H1 (cell line): ENCODE data around the gene ZDHHC8. TPM values are rescaled to one million over a fixed set of nuclear protein-coding genes. Genes with fewer than 3 reads are reported as not detected.

Experiments used
- CTCF ChIA-PET: fragments of 300-600 bp; sonication (Branson Sonifier 250); formaldehyde crosslinking; loops from one replicate; lab custom pipeline; 2021; ENCODE audit not compliant: partially characterized antibody; lab: Charles Lee
- POLR2A ChIA-PET: fragments of 300-600 bp; sonication (Branson Sonifier 250); formaldehyde crosslinking; loops from one replicate; lab custom pipeline; 2021; ENCODE audit warnings: inconsistent platforms; ENCODE audit not compliant: partially characterized antibody; lab: Charles Lee
- DNase-seq, 2 experiments: peaks; one replicate each; pipeline versions ENCODE4 v3.0.0 to v3.0.0-alpha.2; 2010 to 2022; ENCODE audit warnings: low spot score in 2 of 2, low read depth in 1 of 2, mixed read lengths in 1 of 2
- FAIRE-seq: peaks from 2 replicates; lab custom pipeline; 2011; peaks lifted over from hg19 to GRCh38; lab: Jason Lieb, UNC
- H2AFZ ChIP-seq: 2 replicates; pipeline ENCODE4 v1.8.1; 2012; ENCODE audit warnings: low read length, inconsistent platforms
- H2AK5ac ChIP-seq: 2 replicates; pipeline ENCODE4 v1.6.1; 2013; ENCODE audit warnings: low read depth, low read length
- H2BK120ac ChIP-seq: replicated peaks from 2 replicates; pipeline ENCODE3; 2013; ENCODE audit warnings: low read depth, low read length, inconsistent platforms
- H2BK12ac ChIP-seq: 2 replicates; pipeline ENCODE4 v1.6.1; 2013; ENCODE audit warnings: low read depth, low read length
- H2BK15ac ChIP-seq: 2 replicates; pipeline ENCODE4 v1.6.1; 2013; ENCODE audit warnings: low read length
- H2BK20ac ChIP-seq: 2 replicates; pipeline ENCODE4 v1.6.1; 2013; ENCODE audit warnings: low read length
- H2BK5ac ChIP-seq: 2 replicates; pipeline ENCODE4 v1.6.1; 2013; ENCODE audit warnings: low read depth, low read length
- H3K14ac ChIP-seq: 2 replicates; pipeline ENCODE4 v1.6.1; 2013; ENCODE audit warnings: inconsistent platforms; ENCODE audit not compliant: insufficient read length
- H3K18ac ChIP-seq: 2 replicates; pipeline ENCODE4 v1.6.1; 2013; ENCODE audit warnings: low read length; ENCODE audit errors: extremely low read depth
- H3K23ac ChIP-seq: 2 replicates; pipeline ENCODE4 v1.6.1; 2013; ENCODE audit warnings: inconsistent platforms; ENCODE audit not compliant: insufficient read length
- H3K23me2 ChIP-seq: 2 replicates; pipeline ENCODE4 v1.6.1; 2013; ENCODE audit warnings: low read depth, low read length
- H3K27ac ChIP-seq: 2 replicates; pipeline ENCODE4 v1.6.1; 2011; ENCODE audit warnings: low read depth, low read length, inconsistent platforms
- H3K27me3 ChIP-seq, 4 experiments: replicated peaks in 1 of 4; 1 replicate in 1 of 4; 2 replicates in 3 of 4; pipeline versions ENCODE4 v1.6.1 to v1.8.1; 2011 to 2013; ENCODE audit warnings: low read length in 3 of 4, mild to moderate bottlenecking in 3 of 4, inconsistent platforms in 2 of 4, mixed read lengths in 2 of 4, moderate library complexity in 1 of 4; ENCODE audit not compliant: control insufficient read depth in 3 of 4, insufficient read depth in 3 of 4; ENCODE audit errors: extremely low read depth in 1 of 4
- H3K36me3 ChIP-seq, 4 experiments: 2 replicates each; pipeline versions ENCODE4 v1.6.1 to v1.8.1; 2011 to 2013; ENCODE audit warnings: mild to moderate bottlenecking in 4 of 4, low read length in 3 of 4, moderate library complexity in 2 of 4, control low read depth in 1 of 4, inconsistent platforms in 1 of 4; ENCODE audit not compliant: insufficient read depth in 4 of 4, control insufficient read depth in 2 of 4
- H3K4ac ChIP-seq: replicated peaks from 2 replicates; pipeline ENCODE3; 2013; ENCODE audit warnings: low read length, low read depth, mixed read lengths, inconsistent platforms; ENCODE audit not compliant: insufficient read length
- H3K4me1 ChIP-seq, 4 experiments: replicated peaks in 1 of 4; 1 replicate in 1 of 4; 2 replicates in 3 of 4; pipeline versions ENCODE4 v1.6.1 to v1.8.1; 2011 to 2013; ENCODE audit warnings: low read length in 3 of 4, inconsistent platforms in 2 of 4, mixed read lengths in 1 of 4; ENCODE audit not compliant: insufficient read depth in 4 of 4, control insufficient read depth in 3 of 4
- H3K4me2 ChIP-seq, 2 experiments: 2 replicates each; pipeline versions ENCODE4 v1.6.1 to v1.8.1; 2011 to 2013; ENCODE audit warnings: low read depth in 2 of 2, low read length in 2 of 2, control low read depth in 1 of 2, inconsistent platforms in 1 of 2, mild to moderate bottlenecking in 1 of 2; ENCODE audit not compliant: insufficient read depth in 1 of 2
- H3K4me3 ChIP-seq, 4 experiments: fragments of 200-600, 300-600 bp in 1 of 4; sonication (generic), shearing (Covaris generic), sonication (Bioruptor Twin) in 1 of 4; 2 replicates each; pipeline versions ENCODE4 v1.5.1 to v1.8.1; 2011 to 2016; ENCODE audit warnings: low read length in 4 of 4, low read depth in 3 of 4, control low read depth in 2 of 4, inconsistent platforms in 2 of 4, mild to moderate bottlenecking in 2 of 4, mixed read lengths in 1 of 4, moderate library complexity in 1 of 4; ENCODE audit not compliant: insufficient read depth in 2 of 4; ENCODE audit errors: extremely low read depth in 1 of 4
- H3K56ac ChIP-seq: replicated peaks from 2 replicates; pipeline ENCODE3; 2013; ENCODE audit warnings: low read depth, mild to moderate bottlenecking, mixed read lengths, low read length, inconsistent platforms; ENCODE audit not compliant: insufficient read length
- H3K79me1 ChIP-seq: 2 replicates; pipeline ENCODE4 v1.6.1; 2013; ENCODE audit warnings: low read depth, low read length, control low read depth
- H3K79me2 ChIP-seq, 2 experiments: 2 replicates each; pipeline versions ENCODE4 v1.6.1 to v1.8.1; 2012 to 2013; ENCODE audit warnings: low read length in 2 of 2, mild to moderate bottlenecking in 2 of 2, inconsistent platforms in 1 of 2; ENCODE audit not compliant: insufficient read depth in 2 of 2, control insufficient read depth in 1 of 2
- H3K9ac ChIP-seq, 4 experiments: replicated peaks in 1 of 4; 1 replicate in 1 of 4; 2 replicates in 3 of 4; pipeline versions ENCODE4 v1.6.1 to v1.8.1; 2011 to 2013; ENCODE audit warnings: low read depth in 3 of 4, low read length in 3 of 4, control low read depth in 2 of 4, mild to moderate bottlenecking in 2 of 4, moderate library complexity in 2 of 4, inconsistent platforms in 1 of 4; ENCODE audit errors: extremely low read depth in 1 of 4
- H3K9me3 ChIP-seq, 2 experiments: 2 replicates each; pipeline versions ENCODE4 v1.6.1 to v1.8.1; 2012 to 2013; ENCODE audit warnings: mild to moderate bottlenecking in 2 of 2, moderate library complexity in 2 of 2, control low read depth in 1 of 2, inconsistent platforms in 1 of 2, low read depth in 1 of 2, low read length in 1 of 2, mixed read lengths in 1 of 2; ENCODE audit not compliant: insufficient read depth in 2 of 2
- H4K20me1 ChIP-seq, 2 experiments: replicated peaks in 1 of 2; 2 replicates each; pipeline versions ENCODE3 to v1.8.1; 2011 to 2013; ENCODE audit warnings: inconsistent platforms in 2 of 2, low read length in 2 of 2, mild to moderate bottlenecking in 1 of 2; ENCODE audit not compliant: insufficient read depth in 2 of 2, control insufficient read depth in 1 of 2
- H4K5ac ChIP-seq: 2 replicates; pipeline ENCODE4 v1.6.1; 2013; ENCODE audit warnings: low read length, low read depth, mixed read lengths, inconsistent platforms; ENCODE audit not compliant: insufficient read length
- H4K8ac ChIP-seq: 2 replicates; pipeline ENCODE4 v1.8.0; 2013; ENCODE audit warnings: mild to moderate bottlenecking, moderate library complexity, low read length, inconsistent platforms; ENCODE audit not compliant: insufficient read depth; ENCODE audit errors: extremely low read depth
- H4K91ac ChIP-seq: replicated peaks from 2 replicates; pipeline ENCODE3; 2013; ENCODE audit warnings: low read length, mixed read lengths, inconsistent platforms; ENCODE audit not compliant: insufficient read length
- E2F6 ChIP-seq: IDR thresholded peaks from 2 replicates; pipeline ENCODE4 v1.6.1; 2012; ENCODE audit warnings: inconsistent platforms
- JUND ChIP-seq: IDR thresholded peaks from 2 replicates; pipeline ENCODE4 v1.6.1; 2011; ENCODE audit warnings: mild to moderate bottlenecking, improper control_type of control experiment, low read length
- PHF8 ChIP-seq: fragments of 200-600 bp; sonication (generic); conservative IDR thresholded peaks from 2 replicates; pipeline ENCODE4 v1.7.1; 2012; ENCODE audit warnings: low read depth, mild to moderate bottlenecking, inconsistent platforms, low read length, moderate library complexity
- RNF2 ChIP-seq: fragments of 200-900, 300-1000 bp; sonication (generic); IDR thresholded peaks from 2 replicates; pipeline ENCODE4 v1.7.1; 2016; ENCODE audit warnings: borderline replicate concordance, low read depth, mild to moderate bottlenecking, antibody characterized with exemption, low read length; ENCODE audit not compliant: poor library complexity, severe bottlenecking; ENCODE audit errors: missing control alignments
- SIN3A ChIP-seq, 2 experiments: IDR thresholded peaks in 1 of 2; conservative IDR thresholded peaks in 1 of 2; 2 replicates each; pipeline ENCODE4 v1.6.1; 2011 to 2012; ENCODE audit warnings: low read length in 2 of 2, improper control_type of control experiment in 1 of 2, low read depth in 1 of 2, mild to moderate bottlenecking in 1 of 2
- SUZ12 ChIP-seq: fragments of 200-600 bp; sonication (generic); IDR thresholded peaks from 2 replicates; pipeline ENCODE4 v1.6.1; 2012; ENCODE audit warnings: mild to moderate bottlenecking, inconsistent platforms, low read length, moderate library complexity, mixed read lengths
- WGBS, 2 experiments: shearing (Covaris generic) in 1 of 2; methylation state at CpG; one replicate each; pipeline versions ENCODE4 v1.1.6 to v1.1.7; 2013 to 2015; ENCODE audit warnings: low lambda C conversion rate in 2 of 2, mixed read lengths in 2 of 2, inconsistent platforms in 1 of 2, low coverage in 1 of 2, missing lambda C conversion rate in 1 of 2; ENCODE audit not compliant: insufficient replicate concordance in 2 of 2, insufficient coverage in 1 of 2, insufficient read length in 1 of 2; ENCODE audit errors: extremely low coverage in 1 of 2, missing lambda C conversion rate in 1 of 2; 5-methylcytosine and 5-hydroxymethylcytosine counted together
- polyA plus RNA-seq, 7 experiments: library from polyadenylated mRNA; depleted of rRNA in 3 of 7; stranded (reverse) in 5 of 7; unstranded in 2 of 7; fragments of >200 nt in 5 of 7; fragments of 200-250 nt in 2 of 7; gene quantifications; 1 replicate in 5 of 7; 2 replicates in 1 of 7; 4 replicates in 1 of 7; pipeline versions ENCODE4 v1.2.1 to v1.2.3, GENCODE V29; 2011 to 2013; ENCODE audit warnings: missing spikeins in 2 of 7, mixed read lengths in 2 of 7
- total RNA-seq: library from RNA; stranded (reverse); fragmentation: NEBNext Ultra II Directional; extraction: Animal tissue kit (Norgen Biotek cat#: 25700); gene quantifications from 2 replicates; pipeline ENCODE4 v1.2.1, GENCODE V29; 2021

ZDHHC8 gene
- total and polyA plus RNA-seq, 2 of the 8 experiments (the other 6 are each of a cell fraction or from before 2014, with no cell fraction given) = 18.6 to 65.6 TPM

GRCh38 chr22:20084547-20085413 is 46.8 kb upstream of the ZDHHC8 start:
- Histone ChIP-seq H3K56ac (no peak overlapping the region), H2BK5ac (no peak overlapping the region), H3K79me1 (peaks cover 35% of the 10 kb centered on the region), H3K9me3 (no peaks in the 10 kb centered on the region), H4K91ac (peak overlapping the region; percentile 52), H3K4me1 (peaks cover 3 to 19% (median 10%) of the 10 kb centered on the region in 4 experiments; a peak in 6 of 7 replicates), H4K20me1 (peaks cover 23 to 59% of the 10 kb centered on the region in 2 experiments), H3K23ac (no peak overlapping the region), H2AK5ac (peak overlapping the region; percentile 34; the same call in 1 of the 2 replicates), H4K8ac (0 out of 2 replicates have a peak overlapping the region, but pooled peaks have one; percentile 45), H3K4me3 (no peak overlapping the region), H4K5ac (peak overlapping the region; percentile 19), H2AFZ (no peak overlapping the region), H3K9ac (peak overlapping the region in 2 of 4 experiments; percentile 25 to 34; a peak in 3 of 7 replicates), H3K18ac (peak overlapping the region; percentile 48; the same call in 1 of the 2 replicates), H3K4me2 (peak overlapping the region; percentile 10 to 13; a peak in 1 of 4 replicates), H3K27ac (peak overlapping the region; percentile 41; the same call in 1 of the 2 replicates), H2BK12ac (peak overlapping the region; percentile 44; the same call in 1 of the 2 replicates), H3K14ac (no peak overlapping the region), H2BK20ac (no peak overlapping the region), H2BK15ac (peak overlapping the region; percentile 21; the same call in 1 of the 2 replicates), H3K4ac (no peak overlapping the region), H3K79me2 (peaks cover 27 to 70% of the 10 kb centered on the region in 2 experiments), H2BK120ac (no peak overlapping the region), H3K36me3 (peaks cover 36 to 42% (median 41%) of the 10 kb centered on the region in 4 experiments), H3K23me2 (peaks cover 9% of the 10 kb centered on the region), H3K27me3 (no peaks in the 10 kb centered on the region)
- WGBS, 2 experiments = 72% methylated on average over 21 of the region's 23 CpGs; no CpG with 5 or more reads in 1 of the 2 experiments
- POLR2A ChIA-PET = interaction anchor here (0.9 to 29.4 kb wide), 8 partner anchors 9 to 114 kb away, joined by 3 to 598 read pairs (median 4); partner anchors contain the start of genes RANBP1 and TRMT2A
- CTCF ChIA-PET = interaction anchor here (0.7 to 4.3 kb wide), 16 partner anchors 11 to 135 kb away, joined by 3 to 18 read pairs (median 7); partner anchors contain the start of gene RANBP1
- FAIRE-seq = no peak
- DNase-seq = peak in 1 of 2 experiments; percentile 82
- TF ChIP-seq JUND (peak; percentile 43; the same call in 1 of the 2 replicates), RNF2 (no peak), E2F6 (peak; percentile 61; the same call in 1 of the 2 replicates), SIN3A (conservative IDR thresholded peaks at IDR 0.05 in 1 of 2, IDR thresholded peaks at IDR 0.05 in 1 of 2; ENCODE audit: low read depth in 1 of 2, low read length in 2 of 2) (peak in 1 of 2 experiments; percentile 77; a peak in 2 of 4 replicates), PHF8 (no peak), SUZ12 (no peak)
